ENCODE measurements around the gene BDNF. TPM values are rescaled to one million over a fixed set of nuclear protein-coding genes. Genes with fewer than 3 reads are reported as not detected.

BDNF gene
- polyA plus RNA-seq, 1 donor from 2014 or later, result not detected

DNA sequence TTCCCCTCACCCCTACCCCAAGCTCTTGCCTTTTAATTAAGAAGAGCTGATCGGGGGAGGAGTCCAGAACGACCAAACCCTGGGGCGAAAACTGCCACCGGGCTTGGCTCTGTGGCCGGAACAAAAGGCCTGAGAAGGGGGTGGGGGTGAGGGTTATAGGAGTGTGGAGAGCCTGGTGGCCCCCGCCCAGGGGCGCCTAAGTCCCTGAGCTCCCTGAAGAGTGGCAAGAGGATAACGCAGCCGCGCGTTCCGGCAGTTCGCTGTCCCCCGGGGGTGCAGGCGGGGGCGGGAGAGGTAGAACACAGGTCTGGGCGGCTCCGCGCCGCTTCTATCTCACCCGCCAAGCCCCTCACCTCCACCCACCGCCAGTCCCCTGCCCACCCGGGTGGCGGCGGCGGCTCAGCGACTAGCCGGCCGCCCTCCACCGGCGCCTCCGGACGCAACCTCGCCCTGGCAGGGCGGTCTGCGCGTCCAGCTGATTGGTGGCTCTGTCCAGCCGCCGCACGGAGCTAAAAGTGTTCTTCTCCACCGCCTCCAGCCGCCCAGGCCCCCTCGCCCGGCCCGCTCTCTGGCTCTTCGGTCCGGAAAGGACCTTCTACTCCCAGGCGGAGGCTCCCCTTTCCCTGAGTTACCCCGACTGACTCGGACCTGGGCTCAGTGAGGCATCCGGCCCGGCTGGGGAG, 18.7 kb upstream of the BDNF start:
- no peaks in the 10 kb centered on the region for H4K20me1 ChIP-seq (ENCODE audit: insufficient read depth)
- H3K79me2 ChIP-seq (replicated peaks; ENCODE audit: insufficient read depth, low read length), result no peaks in the 10 kb centered on the region
- peak overlapping the region; percentile 55 for H3K27ac ChIP-seq (ENCODE audit: low read length)
- H3K4me2 ChIP-seq (ENCODE audit: low read length), result peak overlapping the region; percentile 73
- H3K27me3 ChIP-seq (ENCODE audit: insufficient read depth, low read depth, low read length), result peaks cover 86% of the 10 kb centered on the region
- peak overlapping the region; percentile 70 for H3K4me3 ChIP-seq (ENCODE audit: low read length)
- peaks cover 13% of the 10 kb centered on the region for H3F3A ChIP-seq (ENCODE audit: insufficient read depth, low read length, poor library complexity, severe bottlenecking)
- no peaks in the 10 kb centered on the region for H3K36me3 ChIP-seq (ENCODE audit: insufficient read depth, low read length)
- H2AFZ ChIP-seq (ENCODE audit: low read depth, low read length), result peak overlapping the region; percentile 47
- no peaks in the 10 kb centered on the region for H3K9me2 ChIP-seq (ENCODE audit: insufficient read depth, low read length)
- TF ChIP-seq, protein P1, sequence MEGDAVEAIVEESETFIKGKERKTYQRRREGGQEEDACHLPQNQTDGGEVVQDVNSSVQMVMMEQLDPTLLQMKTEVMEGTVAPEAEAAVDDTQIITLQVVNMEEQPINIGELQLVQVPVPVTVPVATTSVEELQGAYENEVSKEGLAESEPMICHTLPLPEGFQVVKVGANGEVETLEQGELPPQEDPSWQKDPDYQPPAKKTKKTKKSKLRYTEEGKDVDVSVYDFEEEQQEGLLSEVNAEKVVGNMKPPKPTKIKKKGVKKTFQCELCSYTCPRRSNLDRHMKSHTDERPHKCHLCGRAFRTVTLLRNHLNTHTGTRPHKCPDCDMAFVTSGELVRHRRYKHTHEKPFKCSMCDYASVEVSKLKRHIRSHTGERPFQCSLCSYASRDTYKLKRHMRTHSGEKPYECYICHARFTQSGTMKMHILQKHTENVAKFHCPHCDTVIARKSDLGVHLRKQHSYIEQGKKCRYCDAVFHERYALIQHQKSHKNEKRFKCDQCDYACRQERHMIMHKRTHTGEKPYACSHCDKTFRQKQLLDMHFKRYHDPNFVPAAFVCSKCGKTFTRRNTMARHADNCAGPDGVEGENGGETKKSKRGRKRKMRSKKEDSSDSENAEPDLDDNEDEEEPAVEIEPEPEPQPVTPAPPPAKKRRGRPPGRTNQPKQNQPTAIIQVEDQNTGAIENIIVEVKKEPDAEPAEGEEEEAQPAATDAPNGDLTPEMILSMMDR (IDR thresholded peaks at IDR 0.05; ENCODE audit: poor library complexity, severe bottlenecking), result no peak
- TF ChIP-seq TAF1 (IDR thresholded peaks at IDR 0.05; ENCODE audit: low read depth) (peak; percentile 29), MXI1 (conservative IDR thresholded peaks at IDR 0.05; ENCODE audit: poor library complexity, severe bottlenecking) (peak; percentile 36), EZH2 (IDR thresholded peaks at IDR 0.05; ENCODE audit: borderline replicate concordance, insufficient read depth, low read length, poor library complexity, severe bottlenecking) (peak; percentile 73), SMC3 (conservative IDR thresholded peaks at IDR 0.05; ENCODE audit: poor library complexity) (no peak)
- peak overlapping the region; percentile 64 for H3K9ac ChIP-seq (ENCODE audit: low read length)
- no peaks in the 10 kb centered on the region for H3K9me3 ChIP-seq (ENCODE audit: low read length)

DNA sequence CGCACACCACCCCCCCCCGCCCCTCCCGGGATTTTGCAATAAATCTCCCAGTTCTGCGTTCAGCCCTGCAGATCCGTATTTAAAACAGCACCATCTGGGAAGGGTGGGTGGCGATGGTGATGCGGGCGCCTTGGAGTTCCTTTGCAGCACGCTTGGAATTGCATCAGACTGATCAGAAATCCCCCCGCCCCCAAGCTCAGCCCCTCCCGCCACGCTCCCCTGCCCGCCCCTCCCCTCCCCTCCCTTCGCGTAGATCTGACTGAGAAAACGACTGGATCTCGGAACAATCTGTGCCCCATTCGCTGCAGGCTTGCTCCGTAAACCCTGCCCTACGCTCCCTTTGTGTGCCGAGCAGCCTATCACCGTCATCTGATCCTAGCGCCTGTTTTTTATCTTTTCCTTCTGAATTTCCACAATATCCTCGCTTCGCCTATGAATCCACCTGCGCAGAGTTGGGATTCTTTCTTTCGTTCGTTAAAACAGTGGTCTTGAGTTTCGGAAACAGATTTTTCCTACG, 18.1 kb upstream of the BDNF start:
- peak overlapping the region; percentile 55 for H3K27ac ChIP-seq (ENCODE audit: low read length)
- peak overlapping the region; percentile 73 for H3K4me2 ChIP-seq (ENCODE audit: low read length)
- H3K36me3 ChIP-seq (ENCODE audit: insufficient read depth, low read length), result no peaks in the 10 kb centered on the region
- H3K4me3 ChIP-seq (ENCODE audit: low read length), result peak overlapping the region; percentile 70
- no peaks in the 10 kb centered on the region for H3K79me2 ChIP-seq (replicated peaks; ENCODE audit: insufficient read depth, low read length)
- peak overlapping the region; percentile 64 for H3K9ac ChIP-seq (ENCODE audit: low read length)
- H3K27me3 ChIP-seq (ENCODE audit: insufficient read depth, low read depth, low read length), result peaks cover 86% of the 10 kb centered on the region
- H3K9me3 ChIP-seq (ENCODE audit: low read length), result no peaks in the 10 kb centered on the region
- no peak for TF ChIP-seq EP300 (conservative IDR thresholded peaks at IDR 0.05; ENCODE audit: poor library complexity, severe bottlenecking)
- TF ChIP-seq, protein P2, sequence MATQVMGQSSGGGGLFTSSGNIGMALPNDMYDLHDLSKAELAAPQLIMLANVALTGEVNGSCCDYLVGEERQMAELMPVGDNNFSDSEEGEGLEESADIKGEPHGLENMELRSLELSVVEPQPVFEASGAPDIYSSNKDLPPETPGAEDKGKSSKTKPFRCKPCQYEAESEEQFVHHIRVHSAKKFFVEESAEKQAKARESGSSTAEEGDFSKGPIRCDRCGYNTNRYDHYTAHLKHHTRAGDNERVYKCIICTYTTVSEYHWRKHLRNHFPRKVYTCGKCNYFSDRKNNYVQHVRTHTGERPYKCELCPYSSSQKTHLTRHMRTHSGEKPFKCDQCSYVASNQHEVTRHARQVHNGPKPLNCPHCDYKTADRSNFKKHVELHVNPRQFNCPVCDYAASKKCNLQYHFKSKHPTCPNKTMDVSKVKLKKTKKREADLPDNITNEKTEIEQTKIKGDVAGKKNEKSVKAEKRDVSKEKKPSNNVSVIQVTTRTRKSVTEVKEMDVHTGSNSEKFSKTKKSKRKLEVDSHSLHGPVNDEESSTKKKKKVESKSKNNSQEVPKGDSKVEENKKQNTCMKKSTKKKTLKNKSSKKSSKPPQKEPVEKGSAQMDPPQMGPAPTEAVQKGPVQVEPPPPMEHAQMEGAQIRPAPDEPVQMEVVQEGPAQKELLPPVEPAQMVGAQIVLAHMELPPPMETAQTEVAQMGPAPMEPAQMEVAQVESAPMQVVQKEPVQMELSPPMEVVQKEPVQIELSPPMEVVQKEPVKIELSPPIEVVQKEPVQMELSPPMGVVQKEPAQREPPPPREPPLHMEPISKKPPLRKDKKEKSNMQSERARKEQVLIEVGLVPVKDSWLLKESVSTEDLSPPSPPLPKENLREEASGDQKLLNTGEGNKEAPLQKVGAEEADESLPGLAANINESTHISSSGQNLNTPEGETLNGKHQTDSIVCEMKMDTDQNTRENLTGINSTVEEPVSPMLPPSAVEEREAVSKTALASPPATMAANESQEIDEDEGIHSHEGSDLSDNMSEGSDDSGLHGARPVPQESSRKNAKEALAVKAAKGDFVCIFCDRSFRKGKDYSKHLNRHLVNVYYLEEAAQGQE (IDR thresholded peaks at IDR 0.05; ENCODE audit: borderline replicate concordance), result peak; percentile 66
- peak; percentile 42 for TF ChIP-seq TAF1 (IDR thresholded peaks at IDR 0.05; ENCODE audit: low read depth)
- TF ChIP-seq, protein P1 (IDR thresholded peaks at IDR 0.05; ENCODE audit: poor library complexity, severe bottlenecking), result no peak
- no peak for TF ChIP-seq SMC3 (conservative IDR thresholded peaks at IDR 0.05; ENCODE audit: poor library complexity)
- peak; percentile 47 for TF ChIP-seq POLR2AphosphoS5 (IDR thresholded peaks at IDR 0.05)
- H2AFZ ChIP-seq (ENCODE audit: low read depth, low read length), result peak overlapping the region; percentile 47
- H3K9me2 ChIP-seq (ENCODE audit: insufficient read depth, low read length), result no peaks in the 10 kb centered on the region
- H4K20me1 ChIP-seq (ENCODE audit: insufficient read depth), result no peaks in the 10 kb centered on the region
- peaks cover 13% of the 10 kb centered on the region for H3F3A ChIP-seq (ENCODE audit: insufficient read depth, low read length, poor library complexity, severe bottlenecking)

All from neural cell (in vitro differentiated cells).